ENCODE data around the gene STK4. TPM values are rescaled to one million over a fixed set of nuclear protein-coding genes. Genes with fewer than 3 reads are reported as not detected.

The STK4 gene
- polyA plus RNA-seq, 1 donor from 2014 or later, result 14.0 TPM

- no peak overlapping the region for H3K4me3 ChIP-seq (ENCODE audit: low read length)
- H3K36me3 ChIP-seq (ENCODE audit: insufficient read depth, low read length), result no peaks in the 10 kb centered on the region
- H3K27me3 ChIP-seq (ENCODE audit: insufficient read depth, low read depth, low read length), result no peaks in the 10 kb centered on the region
- no peaks in the 10 kb centered on the region for H3K9me2 ChIP-seq (ENCODE audit: insufficient read depth, low read length)
- TF ChIP-seq, protein P1, sequence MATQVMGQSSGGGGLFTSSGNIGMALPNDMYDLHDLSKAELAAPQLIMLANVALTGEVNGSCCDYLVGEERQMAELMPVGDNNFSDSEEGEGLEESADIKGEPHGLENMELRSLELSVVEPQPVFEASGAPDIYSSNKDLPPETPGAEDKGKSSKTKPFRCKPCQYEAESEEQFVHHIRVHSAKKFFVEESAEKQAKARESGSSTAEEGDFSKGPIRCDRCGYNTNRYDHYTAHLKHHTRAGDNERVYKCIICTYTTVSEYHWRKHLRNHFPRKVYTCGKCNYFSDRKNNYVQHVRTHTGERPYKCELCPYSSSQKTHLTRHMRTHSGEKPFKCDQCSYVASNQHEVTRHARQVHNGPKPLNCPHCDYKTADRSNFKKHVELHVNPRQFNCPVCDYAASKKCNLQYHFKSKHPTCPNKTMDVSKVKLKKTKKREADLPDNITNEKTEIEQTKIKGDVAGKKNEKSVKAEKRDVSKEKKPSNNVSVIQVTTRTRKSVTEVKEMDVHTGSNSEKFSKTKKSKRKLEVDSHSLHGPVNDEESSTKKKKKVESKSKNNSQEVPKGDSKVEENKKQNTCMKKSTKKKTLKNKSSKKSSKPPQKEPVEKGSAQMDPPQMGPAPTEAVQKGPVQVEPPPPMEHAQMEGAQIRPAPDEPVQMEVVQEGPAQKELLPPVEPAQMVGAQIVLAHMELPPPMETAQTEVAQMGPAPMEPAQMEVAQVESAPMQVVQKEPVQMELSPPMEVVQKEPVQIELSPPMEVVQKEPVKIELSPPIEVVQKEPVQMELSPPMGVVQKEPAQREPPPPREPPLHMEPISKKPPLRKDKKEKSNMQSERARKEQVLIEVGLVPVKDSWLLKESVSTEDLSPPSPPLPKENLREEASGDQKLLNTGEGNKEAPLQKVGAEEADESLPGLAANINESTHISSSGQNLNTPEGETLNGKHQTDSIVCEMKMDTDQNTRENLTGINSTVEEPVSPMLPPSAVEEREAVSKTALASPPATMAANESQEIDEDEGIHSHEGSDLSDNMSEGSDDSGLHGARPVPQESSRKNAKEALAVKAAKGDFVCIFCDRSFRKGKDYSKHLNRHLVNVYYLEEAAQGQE (IDR thresholded peaks at IDR 0.05; ENCODE audit: borderline replicate concordance), result no peak
- TF ChIP-seq EZH2 (IDR thresholded peaks at IDR 0.05; ENCODE audit: borderline replicate concordance, insufficient read depth, low read length, poor library complexity, severe bottlenecking) (no peak), TAF1 (IDR thresholded peaks at IDR 0.05; ENCODE audit: low read depth) (no peak), MXI1 (conservative IDR thresholded peaks at IDR 0.05; ENCODE audit: poor library complexity, severe bottlenecking) (no peak), SMC3 (conservative IDR thresholded peaks at IDR 0.05; ENCODE audit: poor library complexity) (no peak), RAD21 (conservative IDR thresholded peaks at IDR 0.05) (no peak), CTCF (IDR thresholded peaks at IDR 0.05; ENCODE audit: poor library complexity, severe bottlenecking) (no peak), EP300 (conservative IDR thresholded peaks at IDR 0.05; ENCODE audit: poor library complexity, severe bottlenecking) (no peak), POLR2AphosphoS5 (IDR thresholded peaks at IDR 0.05) (no peak)
- H4K20me1 ChIP-seq (ENCODE audit: insufficient read depth), result no peaks in the 10 kb centered on the region
- no peaks in the 10 kb centered on the region for H3F3A ChIP-seq (ENCODE audit: insufficient read depth, low read length, poor library complexity, severe bottlenecking)
- no peaks in the 10 kb centered on the region for H3K9me3 ChIP-seq (ENCODE audit: low read length)
- H3K27ac ChIP-seq (ENCODE audit: low read length), result no peak overlapping the region
- H3K79me2 ChIP-seq (replicated peaks; ENCODE audit: insufficient read depth, low read length), result no peaks in the 10 kb centered on the region
- no peak overlapping the region for H2AFZ ChIP-seq (ENCODE audit: low read depth, low read length)
- no peak overlapping the region for H3K4me2 ChIP-seq (ENCODE audit: low read length)
- no peak overlapping the region for H3K9ac ChIP-seq (ENCODE audit: low read length)
Measured at GRCh38 chr20:45037635-45038034, 71.3 kb downstream of the STK4 start.

GRCh38 chr20:45038745-45039474 is 72.6 kb downstream of the STK4 start:
- TF ChIP-seq SMC3 (conservative IDR thresholded peaks at IDR 0.05; ENCODE audit: poor library complexity) (no peak), EP300 (conservative IDR thresholded peaks at IDR 0.05; ENCODE audit: poor library complexity, severe bottlenecking) (no peak), EZH2 (IDR thresholded peaks at IDR 0.05; ENCODE audit: borderline replicate concordance, insufficient read depth, low read length, poor library complexity, severe bottlenecking) (no peak), CTCF (IDR thresholded peaks at IDR 0.05; ENCODE audit: poor library complexity, severe bottlenecking) (no peak), RAD21 (conservative IDR thresholded peaks at IDR 0.05) (no peak), MXI1 (conservative IDR thresholded peaks at IDR 0.05; ENCODE audit: poor library complexity, severe bottlenecking) (no peak), TAF1 (IDR thresholded peaks at IDR 0.05; ENCODE audit: low read depth) (no peak), POLR2AphosphoS5 (IDR thresholded peaks at IDR 0.05) (no peak)
- TF ChIP-seq, protein P1 (IDR thresholded peaks at IDR 0.05; ENCODE audit: borderline replicate concordance), result no peak
- H3K36me3 ChIP-seq (ENCODE audit: insufficient read depth, low read length), result no peaks in the 10 kb centered on the region

More at GRCh38 chr20:45038745-45039474, 72.6 kb downstream of the STK4 start:
- no peak overlapping the region for H3K27ac ChIP-seq (ENCODE audit: low read length)
- no peak overlapping the region for H2AFZ ChIP-seq (ENCODE audit: low read depth, low read length)
- no peak overlapping the region for H3K9ac ChIP-seq (ENCODE audit: low read length)
- H4K20me1 ChIP-seq (ENCODE audit: insufficient read depth), result no peaks in the 10 kb centered on the region
- no peak overlapping the region for H3K4me3 ChIP-seq (ENCODE audit: low read length)
- H3K9me3 ChIP-seq (ENCODE audit: low read length), result no peaks in the 10 kb centered on the region
- no peaks in the 10 kb centered on the region for H3F3A ChIP-seq (ENCODE audit: insufficient read depth, low read length, poor library complexity, severe bottlenecking)
- no peaks in the 10 kb centered on the region for H3K79me2 ChIP-seq (replicated peaks; ENCODE audit: insufficient read depth, low read length)
- no peak overlapping the region for H3K4me2 ChIP-seq (ENCODE audit: low read length)
- H3K27me3 ChIP-seq (ENCODE audit: insufficient read depth, low read depth, low read length), result no peaks in the 10 kb centered on the region
- H3K9me2 ChIP-seq (ENCODE audit: insufficient read depth, low read length), result no peaks in the 10 kb centered on the region
